ENCODE data around the gene MT1B. TPM values are rescaled to one million over a fixed set of nuclear protein-coding genes. Genes with fewer than 3 reads are reported as not detected.

The MT1B gene
- polyA plus RNA-seq, 1 of the 3 experiments (the other 2 are of a cell fraction) = not detected

GRCh38 chr16:56682703-56683397 lies 31.2 kb downstream of the MT1B start:
- H3K4me3 ChIP-seq (ENCODE audit: low read depth in 2 of 2, low read length in 1 of 2) = peak overlapping the region; percentile 62 to 69
- no peaks in the 10 kb centered on the region for H3K9me3 ChIP-seq
- peak overlapping the region; percentile 75 for H3K9ac ChIP-seq
- DNase-seq = no peak
- CTCF ChIA-PET = interaction anchor here (1.1 to 6.1 kb wide), 4 partner anchors 19 to 82 kb away, joined by 3 to 41 read pairs (median 7); no protein-coding TSS in a partner anchor
- no peaks in the 10 kb centered on the region for H3K9me2 ChIP-seq
- peak overlapping the region; percentile 56 to 64; a peak in 3 of 4 replicates for H3K27ac ChIP-seq (ENCODE audit: low read depth in 2 of 2, low read length in 1 of 2)
- no peak for TF ChIP-seq RFX5 (IDR thresholded peaks at IDR 0.05; ENCODE audit: low read length)
- WGBS (ENCODE audit: low lambda C conversion rate) = 38% methylated on average over 7 of the region's 8 CpGs
- peaks cover 0 to 26% of the 10 kb centered on the region in 2 experiments; a peak in 2 of 4 replicates for H3K4me1 ChIP-seq (ENCODE audit: control insufficient read depth in 1 of 2, insufficient read depth in 2 of 2, low read depth in 1 of 2, low read length in 1 of 2)
- H2AFZ ChIP-seq (ENCODE audit: low read depth) = peak overlapping the region; percentile 90
- no peaks in the 10 kb centered on the region for H4K20me1 ChIP-seq (ENCODE audit: insufficient read depth)
- H3F3A ChIP-seq (replicated peaks; ENCODE audit: insufficient read depth) = no peaks in the 10 kb centered on the region
- peak overlapping the region; percentile 93 for H3K4me2 ChIP-seq
- peaks cover 9% of the 10 kb centered on the region; the same call in 1 of the 2 replicates for H3K79me2 ChIP-seq (ENCODE audit: insufficient read depth)
- H3K27me3 ChIP-seq (ENCODE audit: insufficient read depth) = no peaks in the 10 kb centered on the region
- no peaks in the 10 kb centered on the region for H3K36me3 ChIP-seq (replicated peaks in 1 of 2; ENCODE audit: control insufficient read depth in 1 of 2, insufficient read depth in 2 of 2, low read length in 1 of 2)
- POLR2A ChIA-PET = interaction anchor here (1.5 to 1.9 kb wide), 2 partner anchors 57 to 72 kb away, joined by 3 to 6 read pairs; partner anchors contain the start of gene MT1E

DNA sequence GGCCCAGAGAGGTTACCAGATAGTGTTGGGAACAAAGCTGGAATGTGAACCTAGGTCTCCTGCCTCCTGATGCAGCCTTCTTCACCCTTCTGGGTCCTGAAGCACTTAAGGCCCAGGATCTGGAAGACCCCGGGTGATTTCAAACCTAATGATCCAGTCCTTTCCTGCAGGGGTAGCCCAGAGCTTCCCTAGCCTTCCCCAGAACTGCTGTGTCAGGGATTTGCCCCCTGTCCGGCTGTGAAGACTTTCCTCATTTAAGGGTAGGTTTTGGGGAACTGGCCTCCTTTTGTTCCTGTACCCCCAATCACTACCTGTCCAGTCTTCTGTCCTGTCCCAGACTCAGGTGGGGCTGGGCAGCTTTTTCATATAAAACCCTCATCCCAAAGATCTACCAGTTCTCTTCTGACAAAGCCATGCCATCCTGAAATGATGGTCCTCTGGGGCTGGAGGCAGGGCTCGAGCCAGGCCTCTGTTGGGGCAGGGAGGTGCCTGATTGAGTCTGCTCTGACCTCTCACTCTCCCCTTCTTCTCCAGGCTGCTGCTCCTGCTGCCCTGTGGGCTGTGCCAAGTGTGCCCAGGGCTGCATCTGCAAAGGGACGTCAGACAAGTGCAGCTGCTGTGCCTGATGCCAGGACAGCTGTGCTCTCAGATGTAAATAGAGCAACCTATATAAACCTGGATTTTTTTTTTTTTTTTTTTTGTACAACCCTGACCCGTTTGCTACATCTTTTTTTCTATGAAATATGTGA lies 31.9 kb downstream of the MT1B start:
- Histone ChIP-seq H3K9me3 (no peaks in the 10 kb centered on the region), H3K79me2 (ENCODE audit: insufficient read depth) (peaks cover 9% of the 10 kb centered on the region; the same call in 1 of the 2 replicates), H3K4me1 (ENCODE audit: control insufficient read depth in 1 of 2, insufficient read depth in 2 of 2, low read depth in 1 of 2, low read length in 1 of 2) (peaks cover 0 to 26% of the 10 kb centered on the region in 2 experiments; a peak in 2 of 4 replicates), H3K4me3 (ENCODE audit: low read depth in 2 of 2, low read length in 1 of 2) (peak overlapping the region in 1 of 2 experiments; percentile 69; a peak in 3 of 4 replicates), H3K27me3 (ENCODE audit: insufficient read depth) (no peaks in the 10 kb centered on the region), H3K4me2 (peak overlapping the region; percentile 93), H3K36me3 (replicated peaks in 1 of 2; ENCODE audit: control insufficient read depth in 1 of 2, insufficient read depth in 2 of 2, low read length in 1 of 2) (no peaks in the 10 kb centered on the region), H3F3A (replicated peaks; ENCODE audit: insufficient read depth) (no peaks in the 10 kb centered on the region), H2AFZ (ENCODE audit: low read depth) (no peak overlapping the region), H4K20me1 (ENCODE audit: insufficient read depth) (no peaks in the 10 kb centered on the region), H3K9ac (no peak overlapping the region), H3K9me2 (no peaks in the 10 kb centered on the region), H3K27ac (ENCODE audit: low read depth in 2 of 2, low read length in 1 of 2) (no peak overlapping the region)
- ChIA-PET POLR2A (interaction anchor here (1.5 to 1.9 kb wide), 2 partner anchors 58 to 73 kb away, joined by 3 to 6 read pairs; partner anchors contain the start of gene MT1E), CTCF (interaction anchor here (0.9 to 6.1 kb wide), 5 partner anchors 12 to 83 kb away, joined by 3 to 41 read pairs (median 6); no protein-coding TSS in a partner anchor)
- TF ChIP-seq, protein P1, sequence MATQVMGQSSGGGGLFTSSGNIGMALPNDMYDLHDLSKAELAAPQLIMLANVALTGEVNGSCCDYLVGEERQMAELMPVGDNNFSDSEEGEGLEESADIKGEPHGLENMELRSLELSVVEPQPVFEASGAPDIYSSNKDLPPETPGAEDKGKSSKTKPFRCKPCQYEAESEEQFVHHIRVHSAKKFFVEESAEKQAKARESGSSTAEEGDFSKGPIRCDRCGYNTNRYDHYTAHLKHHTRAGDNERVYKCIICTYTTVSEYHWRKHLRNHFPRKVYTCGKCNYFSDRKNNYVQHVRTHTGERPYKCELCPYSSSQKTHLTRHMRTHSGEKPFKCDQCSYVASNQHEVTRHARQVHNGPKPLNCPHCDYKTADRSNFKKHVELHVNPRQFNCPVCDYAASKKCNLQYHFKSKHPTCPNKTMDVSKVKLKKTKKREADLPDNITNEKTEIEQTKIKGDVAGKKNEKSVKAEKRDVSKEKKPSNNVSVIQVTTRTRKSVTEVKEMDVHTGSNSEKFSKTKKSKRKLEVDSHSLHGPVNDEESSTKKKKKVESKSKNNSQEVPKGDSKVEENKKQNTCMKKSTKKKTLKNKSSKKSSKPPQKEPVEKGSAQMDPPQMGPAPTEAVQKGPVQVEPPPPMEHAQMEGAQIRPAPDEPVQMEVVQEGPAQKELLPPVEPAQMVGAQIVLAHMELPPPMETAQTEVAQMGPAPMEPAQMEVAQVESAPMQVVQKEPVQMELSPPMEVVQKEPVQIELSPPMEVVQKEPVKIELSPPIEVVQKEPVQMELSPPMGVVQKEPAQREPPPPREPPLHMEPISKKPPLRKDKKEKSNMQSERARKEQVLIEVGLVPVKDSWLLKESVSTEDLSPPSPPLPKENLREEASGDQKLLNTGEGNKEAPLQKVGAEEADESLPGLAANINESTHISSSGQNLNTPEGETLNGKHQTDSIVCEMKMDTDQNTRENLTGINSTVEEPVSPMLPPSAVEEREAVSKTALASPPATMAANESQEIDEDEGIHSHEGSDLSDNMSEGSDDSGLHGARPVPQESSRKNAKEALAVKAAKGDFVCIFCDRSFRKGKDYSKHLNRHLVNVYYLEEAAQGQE (IDR thresholded peaks at IDR 0.05; ENCODE audit: low read depth, low read length) = no peak
- TF ChIP-seq SMC3 (IDR thresholded peaks at IDR 0.05; ENCODE audit: low read depth, low read length) = no peak
- TF ChIP-seq FOSL2 (IDR thresholded peaks at IDR 0.05; ENCODE audit: borderline replicate concordance, low read depth) = no peak
- TF ChIP-seq POLR2AphosphoS5 (IDR thresholded peaks at IDR 0.05; ENCODE audit: low read depth, low read length) = no peak
- no peak for TF ChIP-seq GABPA (IDR thresholded peaks at IDR 0.05; ENCODE audit: low read depth)
- no peak for DNase-seq
- 84% methylated on average over 5 of the region's 5 CpGs for WGBS (ENCODE audit: low lambda C conversion rate)
